Suppressor macrophage (primary cell): ENCODE measurements around the gene TMCO5A.
"Not testable (repeated sequence)": the region's sequence is repeated elsewhere in the genome, so short reads cannot be mapped to it uniquely, and the experiment has no call there.

Source experiments
- DNase-seq, 4 experiments: peaks; one replicate each; pipeline ENCODE4 v3.0.0-alpha.2; 2020 to 2022
- total RNA-seq, 17 experiments: gene quantifications; one replicate each; lab custom pipeline; 2026; ENCODE audit warnings: mixed read lengths in 6 of 17, inconsistent platforms in 3 of 17; lab: John Stamatoyannopoulos, UW

TMCO5A gene
- 0 to 3.0 (median 0) reads per million in 17 experiments for total RNA-seq

DNA sequence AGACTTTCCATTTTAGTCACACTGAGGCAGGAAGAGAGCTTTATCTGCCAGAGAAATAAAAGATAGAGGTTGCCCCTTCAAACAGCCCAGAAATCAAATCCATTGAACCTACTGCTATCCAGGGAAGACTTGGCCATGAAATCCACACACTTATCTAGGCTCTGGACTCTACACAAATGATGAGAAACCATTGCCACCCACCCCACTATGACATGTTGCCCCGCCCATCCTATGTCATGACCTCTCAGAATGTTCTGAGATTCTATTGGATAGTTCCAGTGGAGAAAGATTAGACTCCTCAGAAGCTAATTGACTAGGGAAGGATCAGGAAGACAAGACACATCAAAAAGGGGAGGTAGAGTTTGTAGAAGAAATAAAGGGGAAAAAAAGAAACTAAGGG, at the start of gene TMCO5A:
TSS of gene TMCO5A (plus strand) at position 301 of the 400 bp plus-strand sequence. CDS start 1,684 bp downstream, outside the sequence.
- DNase-seq, result no peak

GRCh38 chr15:37885651-37886050, 48.8 kb upstream of the TMCO5A start:
- no peak for DNase-seq

- DNase-seq, result no peak
Measured at GRCh38 chr15:37888356-37888755, 46.1 kb upstream of the TMCO5A start.

- peak; percentile 9 to 65 (median 49) for DNase-seq
Measured at GRCh38 chr15:37891766-37892368, 42.6 kb upstream of the TMCO5A start.

DNA sequence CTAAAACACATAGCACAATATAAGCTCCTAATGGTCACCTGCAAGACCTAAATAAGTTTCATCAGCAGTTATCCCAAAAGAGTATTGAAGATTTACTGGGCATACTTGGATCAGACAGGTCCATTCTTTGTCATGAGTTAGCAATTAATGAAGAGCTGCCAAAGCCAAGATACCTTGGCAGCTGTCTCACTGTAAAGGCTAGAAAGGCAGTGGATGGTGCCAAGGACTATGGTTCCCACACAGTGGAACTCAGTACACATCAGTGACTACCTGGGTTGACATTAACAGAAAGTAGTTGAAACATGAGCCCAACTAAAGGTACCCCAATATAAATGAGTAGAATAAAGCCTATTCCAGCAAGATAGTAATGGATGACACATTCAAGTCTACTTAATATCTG, 41.1 kb upstream of the TMCO5A start:
- no peak for DNase-seq

DNA sequence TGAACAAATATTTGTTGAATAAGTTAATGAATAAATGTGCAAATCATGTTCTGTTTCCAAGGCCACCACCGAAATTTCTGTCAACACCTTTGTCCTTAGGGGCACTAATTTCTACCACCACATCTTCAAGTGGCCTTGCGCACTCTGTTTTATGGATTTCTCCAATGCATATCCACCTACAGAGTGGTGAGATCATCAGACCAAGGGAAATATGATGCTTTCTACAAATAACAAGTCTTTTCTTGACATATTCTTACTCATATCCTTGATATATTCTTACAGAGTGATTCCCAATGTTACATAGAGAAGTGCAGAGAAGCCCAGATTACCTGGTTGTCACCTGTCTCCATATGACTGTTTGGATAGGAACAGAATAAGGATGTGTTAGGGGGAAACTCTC, 36.1 kb upstream of the TMCO5A start:
- DNase-seq, result no peak

GRCh38 chr15:37900326-37901221, 33.9 kb upstream of the TMCO5A start:
- DNase-seq, result no peak

GRCh38 chr15:37902126-37902525, 32.3 kb upstream of the TMCO5A start:
- no peak for DNase-seq

DNA sequence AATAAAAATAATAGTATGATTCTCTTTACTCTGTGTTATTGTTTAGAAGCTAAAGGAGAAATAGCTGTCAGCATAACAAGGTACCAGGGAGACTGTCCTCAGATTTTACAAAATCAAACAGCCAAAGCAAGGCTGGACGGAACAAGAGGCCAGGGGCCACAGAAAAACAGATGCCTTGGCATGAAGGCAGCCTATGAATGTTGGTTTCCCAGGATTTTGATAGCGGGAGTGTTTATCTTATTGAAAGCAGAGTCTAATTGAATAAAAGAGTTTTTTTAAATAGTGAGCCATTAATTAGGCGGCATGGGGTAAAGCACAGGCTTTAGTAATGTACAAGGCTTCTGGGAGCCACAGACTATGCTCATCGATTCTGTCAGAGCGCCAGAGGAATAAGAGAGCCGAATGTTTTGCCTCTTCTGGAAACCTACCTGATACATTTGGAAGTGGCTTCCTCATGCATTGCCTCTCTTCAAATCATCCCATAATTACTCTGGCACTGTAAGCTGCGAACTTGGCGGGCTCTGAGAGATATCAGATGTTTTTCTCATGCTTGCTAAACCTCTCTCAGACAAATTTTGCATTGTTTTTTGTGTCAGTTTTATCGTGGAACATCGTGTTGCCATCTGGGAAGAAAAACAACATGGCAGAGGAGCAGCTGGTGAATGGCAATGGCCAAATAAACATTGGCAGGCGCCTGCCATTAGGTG, 30.4 kb upstream of the TMCO5A start:
- no peak for DNase-seq

- DNase-seq, result no peak
Measured at GRCh38 chr15:37907136-37907535, 27.3 kb upstream of the TMCO5A start.

DNA sequence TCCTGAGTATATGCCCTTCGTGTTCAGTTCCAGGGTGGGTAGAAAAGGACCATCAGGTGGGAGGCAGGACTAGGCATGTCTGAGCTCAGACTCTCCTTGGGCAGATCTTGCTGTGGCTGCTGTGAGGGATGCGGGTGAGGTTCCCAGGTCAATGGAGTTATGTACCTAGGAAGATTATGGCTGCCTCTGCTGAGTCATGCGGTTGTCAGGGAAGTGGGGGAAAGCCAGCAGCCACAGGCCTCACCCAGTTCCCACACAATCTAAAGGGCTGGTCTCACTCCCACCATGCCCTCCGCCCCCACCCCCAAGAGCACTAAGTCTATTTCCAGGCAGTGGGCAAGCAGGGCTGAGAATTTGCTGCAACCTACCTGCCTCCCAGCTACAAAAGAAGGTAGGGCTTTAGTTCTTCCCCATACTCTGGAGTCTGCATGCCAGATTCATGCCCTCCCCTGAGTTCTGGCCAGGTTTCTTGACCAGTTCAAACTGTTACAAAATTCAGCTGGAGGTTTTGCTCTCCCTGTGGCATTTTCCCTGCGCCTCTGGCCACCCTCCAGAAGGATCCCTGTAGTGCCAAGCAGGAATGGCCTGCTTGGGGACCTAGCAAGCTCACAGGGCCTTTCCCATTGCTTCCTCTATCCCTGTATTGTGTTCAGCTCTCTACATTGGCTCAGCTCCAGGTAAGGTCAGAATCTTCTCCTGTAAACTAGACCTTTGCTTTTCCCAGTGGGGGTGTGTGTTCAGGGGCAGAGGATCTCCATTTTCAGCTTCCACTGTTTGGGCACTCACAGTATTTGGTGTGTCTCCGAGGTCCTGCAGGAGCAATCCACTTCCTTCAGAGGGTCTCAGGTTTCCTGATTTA, 12.7 kb upstream of the TMCO5A start:
- no peak for DNase-seq

DNA sequence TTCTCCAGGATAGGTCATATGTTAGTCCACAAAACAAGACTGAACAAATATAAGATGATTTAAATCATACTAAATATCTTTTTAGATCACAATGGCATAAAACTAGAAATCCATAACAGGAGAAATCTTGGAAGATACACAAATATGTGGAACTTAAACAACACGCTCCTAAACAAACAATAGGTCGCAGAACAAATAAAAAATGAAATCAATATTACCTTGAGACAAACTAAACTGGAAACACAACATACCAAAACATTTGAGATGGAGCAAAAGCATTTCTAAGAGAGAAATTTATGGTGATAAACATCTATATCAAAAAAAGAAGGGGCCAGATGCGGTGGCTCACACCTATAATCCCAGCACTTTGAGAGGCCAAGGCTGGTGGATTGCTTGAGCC, 8.3 kb upstream of the TMCO5A start:
- no peak for DNase-seq

- DNase-seq, result no peak
Measured at GRCh38 chr15:37929238-37929637, 5.2 kb upstream of the TMCO5A start.

DNA sequence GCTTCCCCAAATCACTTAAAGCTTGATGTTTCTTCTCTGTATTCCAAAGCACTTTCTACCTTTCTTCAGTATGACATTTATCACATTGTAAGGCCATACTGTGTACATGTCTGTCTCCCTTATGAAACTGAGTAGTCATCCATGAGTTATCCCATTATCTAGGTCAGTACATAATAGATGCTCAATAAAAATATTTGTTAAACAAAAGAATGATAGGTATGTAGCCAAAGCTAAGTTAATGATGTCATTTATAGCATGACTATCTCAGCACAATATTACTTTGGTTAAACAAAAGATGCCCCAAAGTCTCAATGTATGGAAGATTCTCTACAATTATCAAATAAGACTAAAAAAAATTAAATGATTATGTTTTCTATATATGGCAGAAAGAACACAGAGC, 3.1 kb upstream of the TMCO5A start:
- no peak for DNase-seq

- DNase-seq, result no peak
Measured at GRCh38 chr15:37931868-37932267, 2.6 kb upstream of the TMCO5A start.

DNA sequence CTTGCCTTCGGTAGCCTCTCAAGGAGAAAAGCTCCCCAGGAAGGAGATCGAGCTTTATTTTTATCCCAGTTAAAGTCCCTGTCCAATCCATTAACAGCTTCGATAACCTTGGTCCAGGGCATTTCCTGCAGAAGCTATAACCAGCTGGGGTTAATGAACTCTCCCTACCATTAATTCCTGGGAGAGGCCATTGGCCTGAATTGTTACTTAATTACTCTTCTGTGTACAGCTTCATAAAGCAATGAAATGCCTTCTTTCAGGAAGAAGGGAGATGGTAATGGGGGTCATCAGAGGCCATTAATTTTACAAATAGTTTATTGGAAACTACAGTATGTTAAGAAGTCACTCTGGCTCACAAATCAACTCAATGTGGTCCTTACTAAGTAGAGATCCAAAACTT, 1.9 kb upstream of the TMCO5A start:
- no peak for DNase-seq

DNA sequence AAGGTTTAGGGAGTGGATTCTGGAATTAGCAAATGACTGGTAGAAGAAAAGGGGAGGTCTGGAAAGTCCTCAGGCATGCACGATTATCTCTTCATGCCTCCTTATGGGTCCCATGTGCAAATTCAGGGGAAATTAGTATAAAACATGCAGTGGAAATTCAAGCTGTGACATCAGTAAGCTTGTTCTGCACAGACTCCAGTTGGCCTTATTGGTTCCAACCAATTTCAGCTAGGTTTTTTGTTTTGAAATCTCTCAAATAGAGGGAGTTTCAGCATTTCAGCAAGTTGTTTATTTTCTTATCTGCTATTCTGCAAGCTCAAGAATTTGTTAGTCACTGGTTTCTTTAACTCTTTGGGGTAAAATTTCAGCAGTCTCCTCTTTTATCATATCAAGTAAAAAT, 774 bp upstream of the TMCO5A start:
- no peak for DNase-seq

DNA sequence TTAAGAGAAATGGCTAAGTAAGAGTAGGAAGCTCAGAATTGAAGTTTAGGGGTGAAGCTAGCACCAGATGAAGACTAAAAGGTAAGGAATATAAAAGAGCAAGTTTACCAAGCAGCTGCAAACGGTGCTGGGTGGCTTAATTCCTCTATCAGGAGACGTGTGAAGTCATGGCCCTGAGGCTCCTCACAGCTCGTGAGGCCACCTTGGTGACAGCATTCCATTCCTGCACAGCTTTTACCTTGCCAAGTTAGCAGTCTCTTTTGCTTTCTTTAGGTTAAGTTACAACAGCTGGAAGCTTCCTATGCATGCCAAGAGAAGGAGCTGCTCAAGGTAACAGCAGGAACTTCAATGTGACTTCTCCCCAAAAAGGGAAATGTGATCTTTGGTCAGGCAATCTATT, 6.4 kb downstream of the TMCO5A start:
- DNase-seq, result no peak

GRCh38 chr15:37941779-37942178, 7.3 kb downstream of the TMCO5A start:
- DNase-seq, result no peak

DNA sequence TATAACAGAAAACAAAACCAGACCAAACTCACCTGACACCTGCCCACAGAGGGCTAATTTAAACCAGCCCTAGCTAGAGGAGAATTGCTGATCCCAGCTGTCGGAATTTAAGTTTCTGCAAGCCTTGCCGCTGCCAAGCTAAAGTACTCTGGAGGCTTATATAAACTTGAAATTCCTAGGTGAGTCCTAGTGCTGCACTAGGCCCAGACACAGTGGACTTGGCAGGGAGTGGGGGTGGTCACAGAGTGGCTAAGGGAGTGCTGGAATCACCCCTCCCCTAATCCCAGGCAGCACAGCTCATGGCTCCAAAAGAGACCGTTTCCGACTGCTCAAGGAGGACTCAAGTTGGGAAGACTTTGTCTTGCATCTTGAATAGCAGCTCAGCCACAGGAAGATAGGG, 17.6 kb downstream of the TMCO5A start:
- DNase-seq, result no peak

GRCh38 chr15:37960742-37961141, 26.3 kb downstream of the TMCO5A start:
- DNase-seq, result not testable (repeated sequence)

DNA sequence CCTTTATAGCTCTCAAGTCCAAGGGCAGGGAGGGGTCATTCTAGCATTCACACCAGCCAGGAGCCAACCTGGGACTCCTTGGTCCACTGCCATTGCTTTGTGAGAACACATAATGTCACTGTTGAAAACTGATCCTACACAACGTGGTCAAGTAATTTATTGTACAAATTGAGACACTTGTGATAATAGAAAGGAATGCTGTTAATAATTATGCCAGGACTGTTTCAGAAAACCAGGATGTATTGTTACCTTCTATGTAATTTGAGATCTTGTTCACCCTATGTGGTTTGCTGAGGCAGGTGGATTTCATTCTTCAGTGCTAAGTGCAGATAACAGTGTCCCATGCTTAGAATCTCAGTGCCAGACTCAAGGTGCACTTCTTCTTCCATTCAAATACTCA, 33.3 kb downstream of the TMCO5A start:
- no peak for DNase-seq

DNA sequence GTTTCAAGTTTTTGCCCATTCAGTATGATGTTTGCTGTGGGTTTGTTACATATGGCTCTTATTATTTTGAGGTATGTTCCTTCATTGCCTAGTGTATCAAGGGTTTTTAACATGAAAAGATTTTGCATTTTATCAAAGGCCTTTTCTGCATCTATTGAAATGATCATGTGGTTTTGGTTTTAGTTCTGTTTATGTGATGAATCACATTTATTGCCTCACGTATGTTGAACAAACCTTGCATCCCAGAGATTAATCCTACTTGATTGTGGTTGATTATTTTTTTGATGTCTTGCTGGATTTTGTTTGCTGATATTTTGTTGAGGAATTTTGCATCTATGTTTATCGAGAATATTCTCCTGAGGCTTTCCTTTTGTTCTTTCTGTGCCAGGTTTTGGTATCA, 39.4 kb downstream of the TMCO5A start:
- DNase-seq, result no peak
